Natural killer cell treated with Interleukin-12 subunit alpha and Interleukin-12 subunit beta and Interleukin-15 and Interleukin-18, amount 100 ng/mL, for 72 hours (primary cell): ENCODE data around the gene THEM4. TPM values are rescaled to one million over a fixed set of nuclear protein-coding genes. Genes with fewer than 3 reads are reported as not detected.

Experiments
- ATAC-seq, 2 donors: fragments of 150-1000 bp; cut with Tn5 transposase in 1 of 2; sonication (Bioruptor Pico), chemical (Tn5 transposase) in 1 of 2; 2 replicates each; pipeline ENCODE4 v1.10.0; 2021
- DNase-seq: peaks from one replicate; pipeline ENCODE4 v3.0.0; 2022; ENCODE audit warnings: low spot score
- H3K27ac Mint-ChIP-seq, 2 donors: 1 replicate in 1 of 2; 2 replicates in 1 of 2; pipeline ENCODE4 v1.8.0; 2022; ENCODE audit warnings: mixed read lengths in 2 of 2, mild to moderate bottlenecking in 1 of 2, moderate library complexity in 1 of 2
- H3K27me3 Mint-ChIP-seq, 2 donors: 1 replicate in 1 of 2; 2 replicates in 1 of 2; pipeline ENCODE4 v1.8.0; 2022; ENCODE audit warnings: mixed read lengths in 2 of 2
- H3K36me3 Mint-ChIP-seq: one replicate; pipeline ENCODE4 v1.8.0; 2022; ENCODE audit warnings: mixed read lengths
- H3K4me1 Mint-ChIP-seq, 2 donors: 1 replicate in 1 of 2; 2 replicates in 1 of 2; pipeline ENCODE4 v1.8.0; 2022; ENCODE audit warnings: low read depth in 2 of 2, mixed read lengths in 2 of 2, mild to moderate bottlenecking in 1 of 2
- H3K4me3 Mint-ChIP-seq: one replicate; pipeline ENCODE4 v1.8.0; 2022; ENCODE audit warnings: mixed read lengths
- H3K9me3 Mint-ChIP-seq: 2 replicates; pipeline ENCODE4 v1.8.0; 2022; ENCODE audit warnings: mixed read lengths
- total RNA-seq, 2 donors: library from RNA; stranded (reverse); gene quantifications; one replicate each; pipeline ENCODE4 v1.2.3, GENCODE V29; 2022

Gene THEM4
- total RNA-seq, 2 donors from 2014 or later: 17.0 to 19.6 TPM

DNA sequence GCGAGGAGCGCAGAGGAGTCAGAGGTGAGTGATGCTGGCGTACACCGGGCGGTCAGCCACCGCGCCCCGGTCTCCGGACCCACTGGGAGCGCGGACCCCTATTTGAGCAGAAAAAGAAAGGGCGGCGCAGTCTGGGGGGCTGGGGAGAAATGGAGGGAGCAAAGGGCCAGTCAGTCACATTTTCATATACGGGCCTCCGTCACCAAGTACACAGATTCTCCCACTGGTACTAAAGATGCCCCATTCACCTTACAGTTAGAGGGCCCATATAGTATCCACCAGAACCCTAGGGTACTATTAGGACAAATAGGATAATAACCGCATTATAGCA is 70.3 kb downstream of the THEM4 start:
- Mint-ChIP-seq H3K36me3 (no peaks in the 10 kb centered on the region), H3K27ac (peak overlapping the region in 1 of 2 donors; percentile 72), H3K4me3 (peak overlapping the region; percentile 84), H3K9me3 (no peaks in the 10 kb centered on the region), H3K4me1 (peaks cover 27 to 28% of the 10 kb centered on the region in 2 donors), H3K27me3 (peaks cover 0 to 3% of the 10 kb centered on the region in 2 donors)
- DNase-seq: no peak
- peak in 1 of 2 donors; percentile 1 for ATAC-seq

DNA sequence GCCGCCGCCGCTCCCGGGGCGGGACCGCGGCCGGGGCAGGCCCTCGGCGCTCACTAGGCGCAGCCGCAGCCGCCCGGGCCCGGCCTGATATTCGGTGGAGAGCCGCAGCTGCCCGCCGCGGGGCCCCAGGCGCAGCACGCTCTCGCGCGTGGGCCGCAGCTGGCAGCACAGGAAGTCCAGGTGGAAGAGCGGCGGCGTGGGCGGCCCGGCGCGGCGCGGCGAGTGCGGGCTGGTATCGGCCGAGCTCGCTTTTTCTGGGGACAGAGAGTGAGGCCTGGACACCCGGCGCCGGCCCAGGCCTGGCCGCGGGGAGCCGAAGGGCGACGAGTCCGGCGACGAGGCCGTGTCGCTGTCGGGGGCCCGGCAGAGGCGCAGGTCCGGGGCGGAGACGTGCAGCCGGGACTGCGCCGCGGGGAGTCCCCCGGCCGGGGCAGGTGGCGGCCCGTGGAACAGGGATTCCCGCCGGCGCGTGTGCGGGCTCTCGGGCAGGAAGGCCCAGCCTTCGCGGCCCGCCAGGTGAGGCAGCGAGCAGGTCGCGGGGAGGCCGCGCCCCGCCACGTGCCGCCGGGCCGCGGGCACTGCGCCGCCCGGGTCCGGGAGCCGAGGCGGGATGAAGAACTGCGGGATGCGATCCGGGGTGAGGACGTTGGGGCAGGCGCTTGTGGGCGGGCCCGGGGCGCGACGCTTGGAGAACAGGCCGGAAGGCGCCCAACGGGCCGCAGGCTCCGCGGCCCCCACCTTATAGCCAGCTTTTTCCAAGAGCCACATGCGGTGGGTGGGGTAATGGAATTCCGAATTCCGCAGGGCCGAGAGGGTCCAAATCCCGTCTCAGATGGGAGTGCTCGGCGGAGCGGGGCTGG is 70.9 kb downstream of the THEM4 start:
- DNase-seq (no peak), ATAC-seq (peak; percentile 57 to 71)
- Mint-ChIP-seq H3K4me3 (peak overlapping the region; percentile 91), H3K36me3 (no peaks in the 10 kb centered on the region), H3K27ac (peak overlapping the region in 1 of 2 donors; percentile 72), H3K27me3 (peaks cover 0 to 3% of the 10 kb centered on the region in 2 donors), H3K9me3 (no peaks in the 10 kb centered on the region), H3K4me1 (peaks cover 27 to 28% of the 10 kb centered on the region in 2 donors)

- H3K36me3 Mint-ChIP-seq: no peaks in the 10 kb centered on the region
- no peaks in the 10 kb centered on the region for H3K9me3 Mint-ChIP-seq
Measured at GRCh38 chr1:151837884-151838221, 71.5 kb downstream of the THEM4 start.

DNA sequence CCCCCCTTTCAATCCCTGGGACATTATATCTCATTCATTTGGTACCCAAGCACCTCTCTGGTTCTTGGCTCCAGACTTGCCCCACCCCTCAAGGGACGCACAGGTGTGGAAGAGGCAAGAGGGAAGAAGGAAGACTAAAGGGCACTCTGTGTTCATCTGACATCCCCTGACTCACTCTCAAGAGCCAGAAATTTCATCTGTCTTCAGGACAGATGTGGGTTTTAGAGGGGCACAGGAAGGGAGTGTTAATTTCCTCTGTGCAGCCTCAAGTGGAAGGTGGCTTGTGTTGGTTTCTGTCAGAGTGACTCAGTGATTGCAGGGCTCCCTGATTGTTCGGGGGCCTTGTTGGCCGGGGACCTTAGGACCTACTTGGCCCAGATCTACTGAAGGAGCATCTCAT is 72.1 kb downstream of the THEM4 start:
- Mint-ChIP-seq H3K9me3 (no peaks in the 10 kb centered on the region), H3K27me3 (peaks cover 0 to 3% of the 10 kb centered on the region in 2 donors), H3K4me1 (peaks cover 27 to 28% of the 10 kb centered on the region in 2 donors), H3K4me3 (peak overlapping the region; percentile 91), H3K27ac (peak overlapping the region; percentile 73 to 90), H3K36me3 (no peaks in the 10 kb centered on the region)
- DNase-seq (no peak), ATAC-seq (peak; percentile 21 to 55)

More at GRCh38 chr1:151837884-151838221, 71.5 kb downstream of the THEM4 start:
- peak overlapping the region; percentile 73 to 90 for H3K27ac Mint-ChIP-seq
- no peak for DNase-seq
- peaks cover 27 to 28% of the 10 kb centered on the region in 2 donors for H3K4me1 Mint-ChIP-seq
- peaks cover 0 to 3% of the 10 kb centered on the region in 2 donors for H3K27me3 Mint-ChIP-seq
- H3K4me3 Mint-ChIP-seq: peak overlapping the region; percentile 91
- ATAC-seq: no peak

DNA sequence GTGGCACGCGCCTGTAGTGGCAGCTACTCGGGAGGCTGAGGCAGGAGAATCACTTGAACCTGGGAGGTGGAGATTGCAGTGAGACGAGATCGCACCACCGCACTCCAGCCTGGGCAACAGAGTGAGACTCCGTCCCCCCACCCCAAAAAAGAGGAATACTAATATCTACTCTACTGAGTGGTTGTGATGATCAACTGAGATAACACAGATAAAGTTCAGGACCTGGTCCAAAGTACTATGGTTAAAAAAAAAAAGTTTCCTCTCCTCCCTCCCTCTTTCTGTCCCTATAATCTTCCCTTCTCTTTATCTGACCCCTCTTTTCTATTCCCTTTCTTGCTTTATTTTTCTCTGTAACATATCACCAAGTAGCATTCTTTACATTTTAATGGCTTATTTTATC is 73.7 kb downstream of the THEM4 start:
- H3K36me3 Mint-ChIP-seq: no peaks in the 10 kb centered on the region
- ATAC-seq (no peak), DNase-seq (no peak)
- peaks cover 0 to 3% of the 10 kb centered on the region in 2 donors for H3K27me3 Mint-ChIP-seq
- H3K4me1 Mint-ChIP-seq: peaks cover 28 to 33% of the 10 kb centered on the region in 2 donors
- no peaks in the 10 kb centered on the region for H3K9me3 Mint-ChIP-seq
- H3K4me3 Mint-ChIP-seq: no peak overlapping the region
- no peak overlapping the region for H3K27ac Mint-ChIP-seq

GRCh38 chr1:151834239-151834638 is 75.1 kb downstream of the THEM4 start:
- Mint-ChIP-seq H3K9me3 (no peaks in the 10 kb centered on the region), H3K4me3 (no peak overlapping the region), H3K36me3 (no peaks in the 10 kb centered on the region), H3K27me3 (peaks cover 0 to 3% of the 10 kb centered on the region in 2 donors), H3K27ac (no peak overlapping the region), H3K4me1 (peaks cover 31 to 40% of the 10 kb centered on the region in 2 donors)
- ATAC-seq (no peak), DNase-seq (no peak)

DNA sequence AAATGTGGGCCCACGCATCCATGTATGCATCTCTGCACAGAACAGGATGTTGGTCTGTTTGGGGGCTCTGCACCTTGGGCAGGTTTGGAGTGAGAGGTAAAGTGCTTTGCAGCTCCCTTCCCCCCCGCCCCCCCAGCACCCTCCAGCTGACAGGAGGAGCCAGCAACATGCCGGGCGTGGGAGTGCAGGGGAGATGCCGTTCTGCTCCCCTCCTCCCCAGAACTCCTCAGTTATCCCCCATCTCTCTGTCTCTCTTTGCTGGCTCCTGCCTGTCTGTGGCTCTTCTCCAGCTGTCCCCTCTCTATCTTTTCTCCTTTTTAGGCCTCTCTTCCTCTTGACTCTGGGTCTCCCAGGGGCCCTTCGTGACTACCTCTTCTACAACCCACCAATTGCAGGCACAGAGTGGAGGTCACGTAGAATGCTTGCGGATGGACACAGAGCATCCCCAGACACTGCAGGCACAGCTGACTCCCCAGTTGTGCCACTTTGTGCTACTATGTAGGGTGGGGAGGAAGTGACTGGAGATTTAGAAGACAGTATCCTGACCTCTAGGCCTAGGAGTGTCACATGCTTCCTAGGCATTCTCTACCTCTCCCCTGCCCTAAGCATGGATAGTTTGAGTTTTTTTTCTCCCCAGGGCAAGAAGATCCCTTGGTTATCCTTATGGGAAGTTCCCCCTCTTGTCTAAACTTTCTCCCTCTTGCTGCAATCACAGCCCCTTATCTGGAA is 76.0 kb downstream of the THEM4 start:
- ATAC-seq: no peak
- H3K36me3 Mint-ChIP-seq: no peaks in the 10 kb centered on the region
- H3K4me1 Mint-ChIP-seq: peaks cover 35 to 47% of the 10 kb centered on the region in 2 donors
- no peak overlapping the region for H3K4me3 Mint-ChIP-seq
- DNase-seq: no peak
- no peaks in the 10 kb centered on the region for H3K9me3 Mint-ChIP-seq
- H3K27ac Mint-ChIP-seq: no peak overlapping the region
- H3K27me3 Mint-ChIP-seq: peaks cover 0 to 6% of the 10 kb centered on the region in 2 donors

- no peak overlapping the region for H3K27ac Mint-ChIP-seq
- H3K4me1 Mint-ChIP-seq: peaks cover 36 to 49% of the 10 kb centered on the region in 2 donors
- no peaks in the 10 kb centered on the region for H3K36me3 Mint-ChIP-seq
- peaks cover 0 to 8% of the 10 kb centered on the region in 2 donors for H3K27me3 Mint-ChIP-seq
- DNase-seq (no peak), ATAC-seq (no peak)
- no peak overlapping the region for H3K4me3 Mint-ChIP-seq
- H3K9me3 Mint-ChIP-seq: no peaks in the 10 kb centered on the region
Measured at GRCh38 chr1:151832318-151832980, 76.9 kb downstream of the THEM4 start.

DNA sequence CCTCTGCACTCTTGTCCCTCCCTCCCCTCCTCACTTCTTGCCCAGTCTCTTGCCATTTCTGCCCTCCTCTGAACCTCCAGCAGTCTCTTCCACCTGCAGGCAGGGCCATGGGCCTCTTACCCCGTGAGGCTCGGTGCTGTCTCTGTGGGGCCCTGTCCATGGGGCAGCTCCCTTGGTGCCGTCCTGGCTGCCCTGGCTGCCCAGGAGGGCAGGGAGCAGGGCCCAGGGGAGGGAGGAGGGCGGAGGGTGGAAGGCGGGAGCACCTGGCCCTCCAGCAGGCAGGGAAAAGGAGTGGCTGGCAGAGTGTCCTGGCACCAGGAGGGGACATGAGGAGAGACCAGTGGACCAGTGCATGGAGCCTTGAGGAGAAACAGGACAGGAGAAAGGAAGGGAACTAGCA is 77.7 kb downstream of the THEM4 start, which contains the start of gene RORC:
RORC (minus strand) TSS at position 198 of the 400 bp plus-strand sequence; CDS start at position 160, 38 bp downstream.
- Mint-ChIP-seq H3K27ac (no peak within 1 kb of the TSS), H3K4me1 (peaks cover 29 to 40% of the 10 kb centered on the region in 2 donors), H3K4me3 (peak within 1 kb of the TSS; percentile 81), H3K36me3 (no peaks in the 10 kb centered on the region), H3K27me3 (peaks cover 0 to 7% of the 10 kb centered on the region in 2 donors), H3K9me3 (no peaks in the 10 kb centered on the region)
- ATAC-seq (no peak), DNase-seq (no peak)

GRCh38 chr1:151831256-151831591 is 78.1 kb downstream of the THEM4 start:
- ATAC-seq: no peak
- no peaks in the 10 kb centered on the region for H3K36me3 Mint-ChIP-seq
- peaks cover 0 to 7% of the 10 kb centered on the region in 2 donors for H3K27me3 Mint-ChIP-seq
- H3K4me1 Mint-ChIP-seq: peaks cover 29 to 36% of the 10 kb centered on the region in 2 donors
- DNase-seq: no peak
- no peaks in the 10 kb centered on the region for H3K9me3 Mint-ChIP-seq
- no peak overlapping the region for H3K27ac Mint-ChIP-seq
- no peak overlapping the region for H3K4me3 Mint-ChIP-seq

DNA sequence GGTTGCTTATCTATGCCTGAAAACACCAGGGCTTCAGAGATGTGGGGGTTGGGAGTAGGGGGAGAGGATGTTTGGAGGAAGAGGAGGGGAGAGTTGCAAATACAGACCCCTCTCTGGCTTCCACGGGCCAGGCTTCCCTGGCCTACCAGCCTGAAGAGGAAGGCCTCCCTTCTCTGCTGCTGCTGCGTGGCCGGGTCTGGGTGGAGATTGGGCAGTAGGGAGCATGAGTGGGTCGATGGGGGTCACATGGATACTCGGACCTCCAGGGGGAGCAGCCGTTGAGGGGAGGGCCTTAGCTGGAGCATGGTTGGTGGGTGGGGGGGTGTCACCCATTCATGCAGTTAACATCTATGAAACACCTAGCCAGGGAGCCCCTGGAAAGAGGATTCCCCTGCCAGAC is 79.3 kb downstream of the THEM4 start:
- Mint-ChIP-seq H3K4me3 (peak overlapping the region; percentile 81), H3K9me3 (no peaks in the 10 kb centered on the region), H3K27me3 (peaks cover 0 to 7% of the 10 kb centered on the region in 2 donors), H3K36me3 (no peaks in the 10 kb centered on the region), H3K4me1 (peaks cover 27 to 36% of the 10 kb centered on the region in 2 donors), H3K27ac (peak overlapping the region; percentile 16 to 70)
- ATAC-seq (no peak), DNase-seq (no peak)

DNA sequence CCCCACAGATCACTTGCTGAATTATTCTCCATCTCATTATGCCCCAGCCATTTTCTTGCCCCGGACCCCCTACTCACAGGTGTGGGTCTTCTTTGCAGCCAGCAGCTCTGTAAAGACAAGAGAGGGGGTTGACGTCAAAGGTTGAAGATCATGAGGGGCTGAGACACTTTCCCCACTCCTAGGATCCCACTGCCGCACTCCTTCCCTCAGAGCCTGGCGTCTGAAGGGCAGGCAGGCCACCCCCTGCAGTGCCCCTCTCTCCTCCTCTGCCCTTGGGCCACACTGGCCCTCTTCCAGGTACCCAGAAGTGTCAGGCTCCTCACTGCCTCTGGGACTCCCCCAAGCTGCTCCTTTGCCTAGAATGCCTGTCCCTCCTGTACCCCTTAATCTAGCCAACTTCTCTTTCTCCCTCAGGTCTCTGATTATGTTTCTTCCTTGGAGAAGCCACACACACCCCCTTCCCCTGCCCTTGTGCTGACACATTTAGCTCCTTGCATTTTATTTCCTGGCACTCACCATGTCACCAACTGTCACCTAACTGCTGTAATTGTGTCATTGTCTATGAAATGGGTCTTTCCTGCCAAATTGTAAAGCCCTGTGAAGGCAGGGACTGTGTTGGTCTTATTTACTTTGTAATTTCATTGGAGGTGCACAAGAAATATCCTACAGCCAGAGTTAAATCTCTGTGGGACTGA is 79.8 kb downstream of the THEM4 start:
- peaks cover 0 to 7% of the 10 kb centered on the region in 2 donors for H3K27me3 Mint-ChIP-seq
- ATAC-seq (peak in 1 of 2 donors; percentile 35), DNase-seq (no peak)
- peaks cover 27 to 36% of the 10 kb centered on the region in 2 donors for H3K4me1 Mint-ChIP-seq
- H3K4me3 Mint-ChIP-seq: peak overlapping the region; percentile 81
- no peaks in the 10 kb centered on the region for H3K9me3 Mint-ChIP-seq
- no peaks in the 10 kb centered on the region for H3K36me3 Mint-ChIP-seq
- H3K27ac Mint-ChIP-seq: peak overlapping the region; percentile 16 to 70

DNA sequence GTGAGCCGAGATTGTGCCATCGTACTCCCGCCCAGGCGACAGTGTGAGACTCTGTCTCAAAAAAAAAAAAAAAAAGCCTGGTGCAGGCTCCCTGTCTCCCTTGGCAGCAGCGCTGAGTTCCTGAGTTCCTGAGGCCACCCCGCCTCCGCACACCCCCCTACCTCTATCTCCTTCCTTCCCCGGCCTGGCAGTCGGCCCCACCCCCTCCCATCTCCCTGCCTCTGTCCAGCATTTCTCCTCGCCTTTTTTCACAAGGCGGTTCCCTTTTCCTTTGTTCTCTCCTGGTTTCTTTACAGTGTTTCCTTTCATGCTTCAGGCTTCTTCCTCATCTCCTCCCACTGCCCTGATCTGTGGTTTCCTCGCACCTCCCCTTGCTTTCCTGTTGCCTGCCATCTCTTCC is 80.4 kb downstream of the THEM4 start:
- ATAC-seq (no peak), DNase-seq (no peak)
- H3K4me3 Mint-ChIP-seq: peak overlapping the region; percentile 81

More for the DNA sequence above, 80.4 kb downstream of the THEM4 start:
- Mint-ChIP-seq H3K27ac (peak overlapping the region; percentile 16 to 70), H3K4me1 (peaks cover 27 to 36% of the 10 kb centered on the region in 2 donors), H3K36me3 (no peaks in the 10 kb centered on the region), H3K27me3 (peaks cover 0 to 7% of the 10 kb centered on the region in 2 donors), H3K9me3 (no peaks in the 10 kb centered on the region)
